K562 (cell line): ENCODE measurements around the gene ACAP2. TPM values are rescaled to one million over a fixed set of nuclear protein-coding genes. Genes with fewer than 3 reads are reported as not detected.

Experiments used
- CTCF ChIP-seq, 3 experiments: IDR thresholded peaks in 2 of 3; conservative IDR thresholded peaks in 1 of 3; 2 replicates each; pipeline ENCODE4 v1.5.1; 2011 to 2012; ENCODE audit warnings: low read length in 3 of 3, mild to moderate bottlenecking in 3 of 3, control low read depth in 2 of 3, improper control_type of control experiment in 1 of 3, inconsistent platforms in 1 of 3, low read depth in 1 of 3, mixed read lengths in 1 of 3, moderate library complexity in 1 of 3; ENCODE audit not compliant: insufficient read depth in 2 of 3
- HDAC1 ChIP-seq, 2 experiments: fragments of 450-650 bp; IDR thresholded peaks; 2 replicates each; pipeline ENCODE4 v1.6.1; 2016 to 2017; ENCODE audit warnings: inconsistent platforms in 1 of 2, mild to moderate bottlenecking in 1 of 2, moderate library complexity in 1 of 2
- HSF4 ChIP-seq: fragments of 250-450 bp; sonication (Bioruptor Pico); IDR thresholded peaks from 2 replicates; pipeline ENCODE4 v2.1.2; 2022; ENCODE audit warnings: mild to moderate bottlenecking, moderate library complexity, borderline replicate concordance
- KLF13 ChIP-seq: fragments of 450-650 bp; IDR thresholded peaks from 2 replicates; pipeline ENCODE4 v1.6.1; 2016; ENCODE audit warnings: missing genetic modification characterization, low read depth, mild to moderate bottlenecking, missing compliant biosample characterization, moderate library complexity, borderline replicate concordance
- MBD1 ChIP-seq: fragments of 250-450 bp; sonication (Bioruptor Pico); IDR thresholded peaks from 2 replicates; pipeline ENCODE4 v1.8.0; 2022; ENCODE audit warnings: inconsistent platforms
- MEF2A ChIP-seq: IDR thresholded peaks from 2 replicates; pipeline ENCODE4 v1.6.1; 2011; ENCODE audit warnings: low read depth, mild to moderate bottlenecking, low read length, moderate library complexity; ENCODE audit not compliant: control insufficient read depth
- NFRKB ChIP-seq: fragments of 450-650 bp; IDR thresholded peaks from 2 replicates; pipeline ENCODE4 v1.6.1; 2016; ENCODE audit warnings: low read depth
- NR2C1 ChIP-seq, 2 experiments: fragments of 450-650 bp; IDR thresholded peaks; 2 replicates each; pipeline ENCODE4 v1.6.1; 2017; ENCODE audit warnings: mild to moderate bottlenecking in 2 of 2, antibody characterized with exemption in 1 of 2, inconsistent platforms in 1 of 2, missing compliant biosample characterization in 1 of 2, missing genetic modification characterization in 1 of 2
- RBM34 ChIP-seq: fragments of 200-400 bp; formaldehyde crosslinking; IDR thresholded peaks from 2 replicates; pipeline ENCODE4 v1.6.1; 2018; ENCODE audit warnings: low read length, borderline replicate concordance; ENCODE audit not compliant: insufficient read depth
- SMAD1 ChIP-seq: fragments of 150-350 bp; IDR thresholded peaks from 2 replicates; pipeline ENCODE4 v1.6.1; 2014; ENCODE audit warnings: low read length, low read depth; ENCODE audit not compliant: partially characterized antibody
- SNAPC5 ChIP-seq: fragments of 250-450 bp; sonication (Bioruptor Pico); IDR thresholded peaks from 2 replicates; pipeline ENCODE4 v1.8.0; 2021; ENCODE audit warnings: moderate library complexity, mild to moderate bottlenecking, inconsistent platforms
- SPI1 ChIP-seq: IDR thresholded peaks from 2 replicates; pipeline ENCODE4 v1.6.1; 2011; ENCODE audit warnings: low read depth, low read length, control low read depth, borderline replicate concordance
- SREBF2 ChIP-seq: sonication (generic); formaldehyde crosslinking; IDR thresholded peaks from 2 replicates; pipeline ENCODE4 v1.4.0; 2020; ENCODE audit warnings: mild to moderate bottlenecking, missing genetic modification reagents
- THRB ChIP-seq: fragments of 450-650 bp; formaldehyde crosslinking; conservative IDR thresholded peaks from 2 replicates; pipeline ENCODE4 v1.4.0; 2022; ENCODE audit warnings: mild to moderate bottlenecking, missing genetic modification characterization
- UBTF ChIP-seq, 2 experiments: IDR thresholded peaks; 2 replicates each; pipeline ENCODE4 v1.6.1; 2012; ENCODE audit warnings: improper control_type of control experiment in 2 of 2, low read depth in 2 of 2, low read length in 2 of 2, borderline replicate concordance in 1 of 2
- ZBED1 ChIP-seq: IDR thresholded peaks from 2 replicates; pipeline ENCODE4 v1.6.1; 2014
- ZNF146 ChIP-seq: IDR thresholded peaks from one replicate; pipeline ENCODE4 v1.6.1; 2018; ENCODE audit warnings: missing compliant biosample characterization; ENCODE audit not compliant: unreplicated experiment
- ZNF224 ChIP-seq: sonication (generic); formaldehyde crosslinking; IDR thresholded peaks from 2 replicates; pipeline ENCODE4 v1.8.0; 2022; ENCODE audit warnings: mild to moderate bottlenecking, missing genetic modification reagents
- ZNF583 ChIP-seq: fragments of 250-450 bp; sonication (Bioruptor Pico); IDR thresholded peaks from 2 replicates; pipeline ENCODE4 v1.4.0; 2020
- polyA plus RNA-seq, 8 experiments: library from polyadenylated mRNA; depleted of rRNA in 4 of 8; stranded (reverse) in 5 of 8; unstranded in 3 of 8; fragments of >200 nt; fragmentation: Nextera tagmentation in 2 of 8; fragmentation: Illumina TruSeq in 1 of 8; extraction: Ambion mirVana in 2 of 8; extraction: Trizol in 1 of 8; gene quantifications; 2 replicates each; pipeline versions ENCODE4 v1.2.1 to v1.2.3, GENCODE V29; 2011 to 2014; ENCODE audit warnings: inconsistent platforms in 1 of 8, missing spikeins in 1 of 8
- total RNA-seq, 7 experiments: library from RNA; depleted of rRNA in 6 of 7; stranded (reverse); fragments of >200 nt in 6 of 7; fragmentation: Illumina TruSeq in 2 of 7; extraction: Trizol in 2 of 7; gene quantifications; 2 replicates each; pipeline versions ENCODE4 v1.2.1 to v1.2.3, GENCODE V29; 2011 to 2021; ENCODE audit warnings: low replicate concordance in 1 of 7

ACAP2 gene
- total and polyA plus RNA-seq, 9 of the 15 experiments (the other 6 are each of a cell fraction or from before 2014, with no cell fraction given), result 10.6 to 52.7 (median 34.4) TPM

- TF ChIP-seq CTCF (IDR thresholded peaks at IDR 0.05 in 2 of 3, conservative IDR thresholded peaks at IDR 0.05 in 1 of 3; ENCODE audit: insufficient read depth in 2 of 3, low read depth in 1 of 3, low read length in 3 of 3) (peak in 2 of 3 experiments; percentile 5 to 19; a peak in 2 of 6 replicates), THRB (CRISPR knock-in tag) (no peak), HSF4 (CRISPR knock-in tag) (no peak), ZBED1 (no peak), UBTF (IDR thresholded peaks at IDR 0.05; ENCODE audit: borderline replicate concordance in 1 of 2, low read depth in 2 of 2, low read length in 2 of 2) (no peak; a peak in 1 of 4 replicates), ZNF146 (no peak), ZNF583 (CRISPR knock-in tag) (peak; percentile 48; the same call in 1 of the 2 replicates), RBM34 (no peak), SMAD1 (no peak), KLF13 (tag) (peak; percentile 82; the same call in 1 of the 2 replicates), ZNF224 (CRISPR knock-in tag) (no peak), SNAPC5 (CRISPR knock-in tag) (no peak), NR2C1 (IDR thresholded peaks at IDR 0.05) (no peak), NR2C1 (tag; IDR thresholded peaks at IDR 0.05) (no peak), NFRKB (no peak), HDAC1 (IDR thresholded peaks at IDR 0.05) (peak in 1 of 2 experiments; percentile 23; a peak in 1 of 4 replicates), MEF2A (no peak), SPI1 (no peak), SREBF2 (CRISPR knock-in tag) (no peak), MBD1 (CRISPR knock-in tag) (no peak)
Measured at GRCh38 chr3:195270079-195270816, 172.6 kb downstream of the ACAP2 start (continued).
